Mesothelial cell of epicardium (in vitro differentiated cells): ENCODE results near the gene PERP. TPM values are rescaled to one million over a fixed set of nuclear protein-coding genes. Genes with fewer than 3 reads are reported as not detected.
A peak's percentile ranks its signal among the peaks of the same experiment; 100 is the strongest.

Source experiments
- DNase-seq, 2 experiments: peaks; one replicate each; pipeline ENCODE4 v3.0.0; 2021; ENCODE audit warnings: low spot score in 2 of 2; ENCODE audit not compliant: unreplicated experiment in 2 of 2
- H3K27ac Mint-ChIP-seq: 2 replicates; pipeline ENCODE4 v1.8.0; 2021; ENCODE audit warnings: mixed read lengths
- H3K27me3 Mint-ChIP-seq: 2 replicates; pipeline ENCODE4 v1.8.0; 2021; ENCODE audit warnings: low read depth, mixed read lengths
- H3K36me3 Mint-ChIP-seq: 2 replicates; pipeline ENCODE4 v1.8.0; 2021; ENCODE audit warnings: mixed read lengths
- H3K4me1 Mint-ChIP-seq: 2 replicates; pipeline ENCODE4 v1.8.0; 2021; ENCODE audit warnings: mixed read lengths
- H3K4me3 Mint-ChIP-seq: 2 replicates; pipeline ENCODE4 v1.8.0; 2021; ENCODE audit warnings: mild to moderate bottlenecking, moderate library complexity, mixed read lengths
- H3K9me3 Mint-ChIP-seq: 2 replicates; pipeline ENCODE4 v1.8.0; 2021; ENCODE audit warnings: mixed read lengths
- CTCF ChIP-seq: fragments of 200-600 bp; sonication (generic); IDR thresholded peaks from one replicate; pipeline ENCODE4 v1.5.0; 2021; ENCODE audit warnings: antibody characterized with exemption; ENCODE audit not compliant: unreplicated experiment
- total RNA-seq: library from RNA; stranded (reverse); gene quantifications from 3 replicates; pipeline ENCODE4 v1.2.1, GENCODE V29; 2021

The PERP gene
- 54.4 to 57.6 TPM (median 55.6 TPM) in 3 replicates for total RNA-seq

GRCh38 chr6:138107078-138107751 lies at the start of gene PERP:
Gene PERP (minus strand): TSS chr6:138107419. CDS start chr6:138107340, 79 bp downstream.
- no peak for TF ChIP-seq CTCF

GRCh38 chr6:138155443-138155842 lies 48.2 kb upstream of the PERP start:
- Mint-ChIP-seq H3K36me3 (no peaks in the 10 kb centered on the region), H3K27me3 (peaks cover 31% of the 10 kb centered on the region), H3K4me1 (no peaks in the 10 kb centered on the region), H3K4me3 (no peak overlapping the region), H3K27ac (no peak overlapping the region), H3K9me3 (peaks cover 21% of the 10 kb centered on the region)
- DNase-seq, result no peak
- TF ChIP-seq CTCF, result no peak

More at GRCh38 chr6:138107078-138107751, at the start of gene PERP:
- no peaks in the 10 kb centered on the region for H3K36me3 Mint-ChIP-seq
- H3K9me3 Mint-ChIP-seq, result no peaks in the 10 kb centered on the region
- H3K27ac Mint-ChIP-seq, result peak within 1 kb of the TSS; percentile 98
- DNase-seq, result peak; percentile 53 to 68
- H3K4me1 Mint-ChIP-seq, result peaks cover 31% of the 10 kb centered on the region
- peaks cover 4% of the 10 kb centered on the region for H3K27me3 Mint-ChIP-seq
- H3K4me3 Mint-ChIP-seq, result peak within 1 kb of the TSS; percentile 90

- Mint-ChIP-seq H3K27me3 (peaks cover 19% of the 10 kb centered on the region), H3K9me3 (peaks cover 4% of the 10 kb centered on the region), H3K27ac (no peak overlapping the region), H3K4me1 (no peaks in the 10 kb centered on the region), H3K4me3 (no peak overlapping the region), H3K36me3 (no peaks in the 10 kb centered on the region)
- DNase-seq, result no peak
- no peak for TF ChIP-seq CTCF
Measured at GRCh38 chr6:138146544-138146943, 39.3 kb upstream of the PERP start.

GRCh38 chr6:138145402-138145801 lies 38.2 kb upstream of the PERP start:
- TF ChIP-seq CTCF, result no peak
- no peak for DNase-seq
- Mint-ChIP-seq H3K27ac (no peak overlapping the region), H3K4me3 (no peak overlapping the region), H3K9me3 (peaks cover 4% of the 10 kb centered on the region), H3K4me1 (no peaks in the 10 kb centered on the region), H3K36me3 (no peaks in the 10 kb centered on the region), H3K27me3 (peaks cover 20% of the 10 kb centered on the region)

- peaks cover 15% of the 10 kb centered on the region for H3K27me3 Mint-ChIP-seq
- H3K36me3 Mint-ChIP-seq, result no peaks in the 10 kb centered on the region
- TF ChIP-seq CTCF, result no peak
- no peak for DNase-seq
- no peaks in the 10 kb centered on the region for H3K4me1 Mint-ChIP-seq
- H3K27ac Mint-ChIP-seq, result no peak overlapping the region
- H3K9me3 Mint-ChIP-seq, result peaks cover 4% of the 10 kb centered on the region
- H3K4me3 Mint-ChIP-seq, result no peak overlapping the region
Measured at GRCh38 chr6:138142806-138143205, 35.6 kb upstream of the PERP start.
